Caco-2 (cell line): ENCODE measurements around the gene C4BPB. TPM values are rescaled to one million over a fixed set of nuclear protein-coding genes. Genes with fewer than 3 reads are reported as not detected.

Experiments used
- BruUV-seq: library from RNA; stranded (reverse); fragments of 400-500 nt; replicated peaks from 2 replicates; lab custom pipeline; 2021; lab: Mats Ljungman, UMichigan
- CTCF ChIA-PET: fragments of 300-600 bp; sonication (Branson Sonifier 250); formaldehyde crosslinking; loops from one replicate; lab custom pipeline; 2022; ENCODE audit warnings: antibody characterized with exemption; lab: Charles Lee
- POLR2A ChIA-PET: fragments of 300-600 bp; sonication (Branson Sonifier 250); formaldehyde crosslinking; loops from one replicate; lab custom pipeline; 2022; ENCODE audit warnings: antibody characterized with exemption; lab: Charles Lee
- DNase-seq, 2 experiments: peaks; one replicate each; pipeline versions ENCODE4 v3.0.0 to v3.0.0-alpha.2; 2020 to 2022
- H3K27me3 ChIP-seq: replicated peaks from 2 replicates; pipeline ENCODE4 v1.6.0; 2011; ENCODE audit warnings: low read length; ENCODE audit not compliant: control insufficient read depth, insufficient read depth
- H3K36me3 ChIP-seq: 2 replicates; pipeline ENCODE4 v1.5.1; 2011; ENCODE audit warnings: low read length; ENCODE audit not compliant: control insufficient read depth, insufficient read depth
- H3K4me1 ChIP-seq: fragments of 250-450 bp; sonication (Bioruptor Pico); 2 replicates; pipeline ENCODE4 v1.5.1; 2020; ENCODE audit warnings: mild to moderate bottlenecking
- H3K4me3 ChIP-seq: 2 replicates; pipeline ENCODE4 v1.5.1; 2011; ENCODE audit warnings: low read depth, mild to moderate bottlenecking, control low read depth, low read length
- H3K9me3 ChIP-seq: fragments of 250-450 bp; sonication (Bioruptor Pico); 2 replicates; pipeline ENCODE4 v1.5.1; 2020; ENCODE audit warnings: mild to moderate bottlenecking, moderate library complexity
- H3K27ac Mint-ChIP-seq: one replicate; pipeline ENCODE4 v1.8.0; 2022; ENCODE audit warnings: mixed read lengths; ENCODE audit not compliant: unreplicated experiment
- H3K27me3 Mint-ChIP-seq: one replicate; pipeline ENCODE4 v1.8.0; 2022; ENCODE audit warnings: mixed read lengths; ENCODE audit not compliant: insufficient read depth, unreplicated experiment
- H3K36me3 Mint-ChIP-seq: one replicate; pipeline ENCODE4 v1.8.0; 2022; ENCODE audit warnings: mild to moderate bottlenecking, mixed read lengths; ENCODE audit not compliant: insufficient read depth, unreplicated experiment
- H3K4me1 Mint-ChIP-seq: one replicate; pipeline ENCODE4 v1.8.0; 2022; ENCODE audit warnings: low read depth, mixed read lengths; ENCODE audit not compliant: unreplicated experiment
- H3K4me3 Mint-ChIP-seq: one replicate; pipeline ENCODE4 v1.8.0; 2022; ENCODE audit warnings: mild to moderate bottlenecking, moderate library complexity, mixed read lengths; ENCODE audit not compliant: unreplicated experiment
- H3K9me3 Mint-ChIP-seq: one replicate; pipeline ENCODE4 v1.8.0; 2022; ENCODE audit warnings: mixed read lengths; ENCODE audit not compliant: unreplicated experiment
- intact Hi-C: fragments of 100-400 bp; cut with micrococcal nuclease; formaldehyde crosslinking; loops from one replicate; pipeline ENCODE4 v1.10.0; 2022; ENCODE audit not compliant: unreplicated experiment
- total RNA-seq: library from RNA; stranded (reverse); gene quantifications from 2 replicates; pipeline ENCODE4 v1.2.3, GENCODE V29; 2022
- TF ChIP-seq, protein P1 (sequence below), 2 experiments: fragments of 200-600 bp in 1 of 2; IDR thresholded peaks; 1 replicate in 1 of 2; 2 replicates in 1 of 2; pipeline versions ENCODE4 v1.5.1 to v1.8.0; 2011 to 2022; ENCODE audit warnings: antibody characterized with exemption in 1 of 2, control low read depth in 1 of 2, inconsistent platforms in 1 of 2, low read depth in 1 of 2, low read length in 1 of 2, mild to moderate bottlenecking in 1 of 2, moderate library complexity in 1 of 2; ENCODE audit not compliant: insufficient read depth in 1 of 2, severe bottlenecking in 1 of 2, unreplicated experiment in 1 of 2

C4BPB gene
- total RNA-seq, 1 experiment from 2014 or later = 99.8 TPM

- no peak for DNase-seq
- no peaks in the 10 kb centered on the region for H3K27me3 ChIP-seq
- H3K36me3 ChIP-seq = peaks cover 1% of the 10 kb centered on the region
- TF ChIP-seq, protein P1, sequence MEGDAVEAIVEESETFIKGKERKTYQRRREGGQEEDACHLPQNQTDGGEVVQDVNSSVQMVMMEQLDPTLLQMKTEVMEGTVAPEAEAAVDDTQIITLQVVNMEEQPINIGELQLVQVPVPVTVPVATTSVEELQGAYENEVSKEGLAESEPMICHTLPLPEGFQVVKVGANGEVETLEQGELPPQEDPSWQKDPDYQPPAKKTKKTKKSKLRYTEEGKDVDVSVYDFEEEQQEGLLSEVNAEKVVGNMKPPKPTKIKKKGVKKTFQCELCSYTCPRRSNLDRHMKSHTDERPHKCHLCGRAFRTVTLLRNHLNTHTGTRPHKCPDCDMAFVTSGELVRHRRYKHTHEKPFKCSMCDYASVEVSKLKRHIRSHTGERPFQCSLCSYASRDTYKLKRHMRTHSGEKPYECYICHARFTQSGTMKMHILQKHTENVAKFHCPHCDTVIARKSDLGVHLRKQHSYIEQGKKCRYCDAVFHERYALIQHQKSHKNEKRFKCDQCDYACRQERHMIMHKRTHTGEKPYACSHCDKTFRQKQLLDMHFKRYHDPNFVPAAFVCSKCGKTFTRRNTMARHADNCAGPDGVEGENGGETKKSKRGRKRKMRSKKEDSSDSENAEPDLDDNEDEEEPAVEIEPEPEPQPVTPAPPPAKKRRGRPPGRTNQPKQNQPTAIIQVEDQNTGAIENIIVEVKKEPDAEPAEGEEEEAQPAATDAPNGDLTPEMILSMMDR (IDR thresholded peaks at IDR 0.05; ENCODE audit: insufficient read depth in 1 of 2, low read depth in 1 of 2, low read length in 1 of 2, severe bottlenecking in 1 of 2, unreplicated experiment in 1 of 2) = no peak
- Mint-ChIP-seq H3K4me3 (no peak overlapping the region), H3K27ac (no peak overlapping the region), H3K4me1 (peaks cover 25% of the 10 kb centered on the region), H3K36me3 (peaks cover 38% of the 10 kb centered on the region), H3K27me3 (no peaks in the 10 kb centered on the region), H3K9me3 (peaks cover 30% of the 10 kb centered on the region)
- BruUV-seq = no TSS peak
- intact Hi-C loops = loop anchor here (2.0 kb wide), 1 partner anchor 13 kb away; the partner anchor contains the start of gene C4BPB
- POLR2A ChIA-PET = no interaction called here
- peaks cover 27% of the 10 kb centered on the region for H3K4me1 ChIP-seq
- CTCF ChIA-PET = no interaction called here
- no peak overlapping the region for H3K4me3 ChIP-seq
- peaks cover 27% of the 10 kb centered on the region for H3K9me3 ChIP-seq
Observed at GRCh38 chr1:207101720-207102119, 13.1 kb downstream of the C4BPB start.

DNA sequence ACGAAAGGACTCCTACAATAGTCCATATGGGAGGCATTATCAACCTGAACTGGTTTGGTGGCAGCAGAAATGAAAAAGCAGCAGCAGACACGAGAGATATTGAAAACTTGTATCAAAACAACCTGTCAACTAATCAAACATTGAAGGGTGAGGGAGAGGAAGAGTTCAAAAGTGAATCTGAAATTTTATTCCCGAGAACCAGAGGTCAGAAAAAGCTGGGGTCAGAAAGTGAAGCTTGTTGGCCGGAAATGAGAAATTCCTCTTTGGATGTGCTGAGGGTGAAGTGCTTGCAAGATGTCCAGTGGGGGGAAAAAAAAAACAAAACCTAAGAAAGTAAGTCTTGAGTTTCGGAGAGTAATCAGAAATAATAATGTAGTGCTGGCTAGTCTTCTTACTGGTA, 13.5 kb downstream of the C4BPB start:
- CTCF ChIA-PET = no interaction called here
- Mint-ChIP-seq H3K4me3 (no peak overlapping the region), H3K36me3 (peaks cover 34% of the 10 kb centered on the region), H3K9me3 (peaks cover 30% of the 10 kb centered on the region), H3K27ac (peak overlapping the region; percentile 34), H3K27me3 (no peaks in the 10 kb centered on the region), H3K4me1 (peaks cover 25% of the 10 kb centered on the region)
- Histone ChIP-seq H3K4me1 (peaks cover 27% of the 10 kb centered on the region), H3K27me3 (no peaks in the 10 kb centered on the region), H3K9me3 (peaks cover 22% of the 10 kb centered on the region), H3K36me3 (no peaks in the 10 kb centered on the region; the same call in none of the 2 replicates), H3K4me3 (no peak overlapping the region)
- intact Hi-C loops = loop anchor here (2.0 kb wide), 1 partner anchor 13 kb away; the partner anchor contains the start of gene C4BPB
- POLR2A ChIA-PET = no interaction called here
- TF ChIP-seq, protein P1 (IDR thresholded peaks at IDR 0.05; ENCODE audit: insufficient read depth in 1 of 2, low read depth in 1 of 2, low read length in 1 of 2, severe bottlenecking in 1 of 2, unreplicated experiment in 1 of 2) = no peak
- no peak for DNase-seq
- BruUV-seq = no TSS peak

GRCh38 chr1:207102659-207103058, 14.0 kb downstream of the C4BPB start:
- no TSS peak for BruUV-seq
- Mint-ChIP-seq H3K36me3 (peaks cover 29% of the 10 kb centered on the region), H3K27ac (peak overlapping the region; percentile 34), H3K9me3 (peaks cover 30% of the 10 kb centered on the region), H3K4me1 (peaks cover 27% of the 10 kb centered on the region), H3K27me3 (no peaks in the 10 kb centered on the region), H3K4me3 (no peak overlapping the region)
- intact Hi-C loops = loop anchor here (2.0 kb wide), 1 partner anchor 14 kb away; the partner anchor contains the start of gene C4BPB
- H3K36me3 ChIP-seq = no peaks in the 10 kb centered on the region; the same call in 1 of the 2 replicates
- H3K4me1 ChIP-seq = peaks cover 27% of the 10 kb centered on the region
- CTCF ChIA-PET = no interaction called here
- TF ChIP-seq, protein P1 (IDR thresholded peaks at IDR 0.05; ENCODE audit: insufficient read depth in 1 of 2, low read depth in 1 of 2, low read length in 1 of 2, severe bottlenecking in 1 of 2, unreplicated experiment in 1 of 2) = no peak
- no peak overlapping the region for H3K4me3 ChIP-seq
- POLR2A ChIA-PET = no interaction called here
- H3K9me3 ChIP-seq = peaks cover 20% of the 10 kb centered on the region
- DNase-seq = no peak
- no peaks in the 10 kb centered on the region for H3K27me3 ChIP-seq
